DLD1 (cell line): ENCODE results near the gene KNCN.

ENCODE experiments used
- in situ Hi-C: cut with HindIII; loops from 2 replicates; pipeline ENCODE4 v1.10.0; 2017; ENCODE audit warnings: low sequenced_read_pairs

Gene KNCN

DNA sequence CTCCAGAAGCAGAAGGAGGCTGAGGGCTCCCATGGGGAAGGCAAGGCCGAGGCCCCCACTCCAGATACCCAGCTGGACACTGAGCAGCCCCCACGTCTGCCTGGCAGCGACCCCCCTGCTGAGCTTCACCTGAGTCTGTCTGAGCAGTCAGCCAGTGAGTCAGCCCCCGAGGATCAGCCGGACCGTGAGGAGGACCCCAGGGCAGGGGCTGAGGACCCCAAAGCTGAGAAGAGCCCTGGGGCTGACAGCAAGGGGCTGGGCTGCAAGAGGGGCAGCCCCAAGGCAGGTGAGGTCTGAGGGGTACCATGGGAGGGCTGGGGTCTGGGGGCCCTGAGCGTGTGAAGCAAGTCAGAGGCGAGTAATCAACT lies 40.5 kb downstream of the KNCN start:
- in situ Hi-C loops = no loop called here

- in situ Hi-C loops = no loop called here
Measured at GRCh38 chr1:46510341-46510997, 41.0 kb downstream of the KNCN start.

GRCh38 chr1:46508757-46509156 lies 42.7 kb downstream of the KNCN start:
- in situ Hi-C loops = no loop called here

GRCh38 chr1:46506470-46507219 lies 44.8 kb downstream of the KNCN start:
- in situ Hi-C loops = no loop called here

GRCh38 chr1:46503421-46503820 lies 48.0 kb downstream of the KNCN start:
- in situ Hi-C loops = no loop called here

DNA sequence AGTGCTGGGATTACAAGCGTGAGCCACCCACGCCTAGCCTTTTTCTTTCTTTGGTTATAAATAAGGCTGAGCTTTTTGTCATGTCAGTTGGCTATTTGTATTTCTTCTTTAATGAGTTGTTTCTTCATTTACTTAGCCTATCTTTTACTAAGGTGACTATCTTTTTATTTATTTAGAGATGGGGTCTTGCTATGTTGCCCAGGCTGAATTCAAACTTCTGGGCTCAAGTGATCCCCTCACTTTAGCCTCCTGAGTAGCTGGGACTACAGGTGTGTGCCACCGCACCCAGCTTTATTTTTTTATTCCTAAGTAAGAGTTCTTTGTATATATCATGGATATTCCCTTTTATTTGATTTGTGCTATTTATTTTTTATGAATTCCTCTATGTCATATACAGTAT lies 49.9 kb downstream of the KNCN start:
- in situ Hi-C loops = no loop called here

GRCh38 chr1:46497665-46498064 lies 53.8 kb downstream of the KNCN start:
- in situ Hi-C loops = no loop called here

GRCh38 chr1:46497020-46497419 lies 54.4 kb downstream of the KNCN start:
- in situ Hi-C loops = no loop called here

DNA sequence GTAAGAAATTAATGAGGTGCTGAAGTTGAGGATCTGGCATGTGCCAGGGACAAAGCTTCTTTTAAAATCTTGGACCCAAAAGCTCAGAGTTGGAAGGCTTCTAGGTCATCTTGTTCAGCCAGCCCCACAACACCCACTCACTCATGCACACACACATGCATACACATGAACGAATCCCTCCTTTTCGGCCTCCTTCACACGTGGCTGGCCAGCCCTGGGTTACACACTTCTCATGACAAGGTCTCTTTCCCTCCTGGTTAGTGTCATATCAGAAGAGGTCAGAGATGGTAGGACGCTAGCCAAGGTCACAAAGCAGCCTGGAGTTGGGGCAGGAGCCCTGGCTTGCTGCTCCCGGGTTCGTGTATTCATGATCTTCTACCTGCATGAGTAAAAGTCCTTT lies 54.9 kb downstream of the KNCN start:
- in situ Hi-C loops = no loop called here

DNA sequence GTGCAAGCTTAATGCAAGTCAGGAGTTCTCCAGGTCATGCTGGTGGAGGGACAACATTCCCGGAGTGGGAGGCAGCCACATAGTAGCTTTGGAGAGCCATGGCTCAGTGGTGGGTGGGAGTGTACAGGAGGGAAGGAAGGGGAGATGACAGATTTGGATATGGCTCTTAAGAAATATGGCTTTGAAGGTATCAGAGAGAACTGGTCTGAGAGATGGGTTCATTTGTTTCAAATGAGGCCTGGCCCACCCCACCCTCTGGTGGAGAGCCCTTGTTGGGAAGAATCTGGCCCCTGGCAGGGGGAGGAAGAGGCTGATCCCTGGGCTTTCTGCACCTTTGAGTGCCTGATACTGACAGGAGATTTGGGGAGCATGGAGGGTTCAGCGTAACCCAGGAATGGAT lies 55.7 kb downstream of the KNCN start:
- in situ Hi-C loops = no loop called here
